ENCODE results near the gene ARHGEF16.

ARHGEF16 gene

DNA sequence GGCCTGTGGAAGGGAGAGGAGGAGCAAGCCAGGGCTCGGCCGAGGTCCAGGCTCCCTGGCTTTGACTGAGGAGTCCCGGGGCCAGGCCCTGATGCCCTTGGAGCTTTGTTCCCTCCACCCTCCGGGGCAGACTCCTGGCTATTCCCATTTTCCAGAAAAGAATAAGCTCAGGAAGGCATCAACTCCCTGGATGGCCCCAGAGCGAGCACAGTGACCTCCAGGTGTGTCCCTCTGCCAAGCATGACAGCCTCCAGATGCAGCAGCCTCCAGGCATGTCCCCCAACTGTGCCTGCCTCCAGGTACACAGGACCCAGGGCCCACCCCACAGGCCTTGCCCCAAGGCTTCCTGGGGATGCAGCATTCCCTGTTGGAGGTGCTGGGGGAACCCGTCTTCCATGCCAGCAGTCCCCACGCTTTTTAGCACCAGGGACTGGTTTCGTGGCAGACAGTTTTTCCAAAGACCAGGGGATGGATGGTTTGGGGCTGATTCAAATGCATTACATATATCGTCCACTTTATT lies 15.7 kb upstream of the ARHGEF16 start:
- no peak for TF ChIP-seq CTCF (IDR thresholded peaks at IDR 0.05; ENCODE audit: low read depth, low read length, missing control alignments)

GRCh38 chr1:3439346-3440299 lies 14.8 kb upstream of the ARHGEF16 start:
- DNase-seq (ENCODE audit: low read depth) = no peak
- no peak for TF ChIP-seq CTCF (IDR thresholded peaks at IDR 0.05; ENCODE audit: low read depth, low read length, missing control alignments)
- no peak overlapping the region for H3K4me3 ChIP-seq (ENCODE audit: low read depth, low read length)

More for the DNA sequence above, 15.7 kb upstream of the ARHGEF16 start:
- H3K4me3 ChIP-seq (ENCODE audit: low read depth, low read length) = no peak overlapping the region
- DNase-seq (ENCODE audit: low read depth) = no peak

- DNase-seq (ENCODE audit: low read depth) = no peak
- H3K4me3 ChIP-seq (ENCODE audit: low read depth, low read length) = no peak overlapping the region
- no peak for TF ChIP-seq CTCF (IDR thresholded peaks at IDR 0.05; ENCODE audit: low read depth, low read length, missing control alignments)
Measured at GRCh38 chr1:3440300-3440681, 14.2 kb upstream of the ARHGEF16 start.

- no peak overlapping the region for H3K4me3 ChIP-seq (ENCODE audit: low read depth, low read length)
- TF ChIP-seq CTCF (IDR thresholded peaks at IDR 0.05; ENCODE audit: low read depth, low read length, missing control alignments) = no peak
- no peak for DNase-seq (ENCODE audit: low read depth)
Measured at GRCh38 chr1:3440711-3441409, 13.6 kb upstream of the ARHGEF16 start.

GRCh38 chr1:3441410-3441847 lies 13.0 kb upstream of the ARHGEF16 start:
- H3K4me3 ChIP-seq (ENCODE audit: low read depth, low read length) = no peak overlapping the region
- DNase-seq (ENCODE audit: low read depth) = no peak
- TF ChIP-seq CTCF (IDR thresholded peaks at IDR 0.05; ENCODE audit: low read depth, low read length, missing control alignments) = no peak

GRCh38 chr1:3441880-3442279 lies 12.6 kb upstream of the ARHGEF16 start:
- no peak for DNase-seq (ENCODE audit: low read depth)

More at GRCh38 chr1:3441880-3442279, 12.6 kb upstream of the ARHGEF16 start:
- H3K4me3 ChIP-seq (ENCODE audit: low read depth, low read length) = no peak overlapping the region
- no peak for TF ChIP-seq CTCF (IDR thresholded peaks at IDR 0.05; ENCODE audit: low read depth, low read length, missing control alignments)
